ENCODE results near the gene LDB1.
A peak's percentile ranks its signal among the peaks of the same experiment; 100 is the strongest.

Gene LDB1

GRCh38 chr10:102112210-102112817, 7.9 kb downstream of the LDB1 start:
- TF ChIP-seq POLR2A (IDR thresholded peaks at IDR 0.05; ENCODE audit: low read length) (peak; percentile 94), GATA1 (IDR thresholded peaks at IDR 0.05; ENCODE audit: low read depth, low read length) (peak; percentile 78)
- peak; percentile 92 to 98 for DNase-seq

- no peak for TF ChIP-seq GATA1 (IDR thresholded peaks at IDR 0.05; ENCODE audit: low read depth, low read length)
- TF ChIP-seq POLR2A (IDR thresholded peaks at IDR 0.05; ENCODE audit: low read length) = no peak
Observed at GRCh38 chr10:102111276-102111675, 8.9 kb downstream of the LDB1 start.

GRCh38 chr10:102109166-102110116, 10.7 kb downstream of the LDB1 start:
- DNase-seq = no peak
- TF ChIP-seq POLR2A (IDR thresholded peaks at IDR 0.05; ENCODE audit: low read length) = no peak
- TF ChIP-seq GATA1 (IDR thresholded peaks at IDR 0.05; ENCODE audit: low read depth, low read length) = no peak

More at GRCh38 chr10:102111276-102111675, 8.9 kb downstream of the LDB1 start:
- DNase-seq = peak; percentile 33 to 36

GRCh38 chr10:102106998-102107397, 13.2 kb downstream of the LDB1 start:
- DNase-seq = no peak
- peak; percentile 53 for TF ChIP-seq POLR2A (IDR thresholded peaks at IDR 0.05; ENCODE audit: low read length)
- TF ChIP-seq GATA1 (IDR thresholded peaks at IDR 0.05; ENCODE audit: low read depth, low read length) = no peak

- no peak for DNase-seq
- TF ChIP-seq POLR2A (IDR thresholded peaks at IDR 0.05; ENCODE audit: low read length) = no peak
- no peak for TF ChIP-seq GATA1 (IDR thresholded peaks at IDR 0.05; ENCODE audit: low read depth, low read length)
Observed at GRCh38 chr10:102102421-102102820, 17.7 kb downstream of the LDB1 start.

GRCh38 chr10:102101152-102101551, 19.0 kb downstream of the LDB1 start:
- TF ChIP-seq GATA1 (IDR thresholded peaks at IDR 0.05; ENCODE audit: low read depth, low read length) = no peak
- no peak for TF ChIP-seq POLR2A (IDR thresholded peaks at IDR 0.05; ENCODE audit: low read length)
- DNase-seq = no peak

- TF ChIP-seq GATA1 (IDR thresholded peaks at IDR 0.05; ENCODE audit: low read depth, low read length) = no peak
- no peak for DNase-seq
Observed at GRCh38 chr10:102096449-102096848, 23.7 kb downstream of the LDB1 start.

- no peak for DNase-seq
- TF ChIP-seq GATA1 (IDR thresholded peaks at IDR 0.05; ENCODE audit: low read depth, low read length) (no peak), POLR2A (IDR thresholded peaks at IDR 0.05; ENCODE audit: low read length) (no peak)
Observed at GRCh38 chr10:102090772-102091171, 29.4 kb downstream of the LDB1 start.

- no peak for TF ChIP-seq GATA1 (IDR thresholded peaks at IDR 0.05; ENCODE audit: low read depth, low read length)
- TF ChIP-seq POLR2A (IDR thresholded peaks at IDR 0.05; ENCODE audit: low read length) = no peak
- no peak for DNase-seq
Observed at GRCh38 chr10:102086196-102086595, 34.0 kb downstream of the LDB1 start.

- DNase-seq = no peak
- no peak for TF ChIP-seq GATA1 (IDR thresholded peaks at IDR 0.05; ENCODE audit: low read depth, low read length)
- TF ChIP-seq POLR2A (IDR thresholded peaks at IDR 0.05; ENCODE audit: low read length) = no peak
Observed at GRCh38 chr10:102085336-102085735, 34.8 kb downstream of the LDB1 start.

GRCh38 chr10:102083541-102083940, 36.6 kb downstream of the LDB1 start:
- DNase-seq = peak; percentile 56 to 80
- TF ChIP-seq GATA1 (IDR thresholded peaks at IDR 0.05; ENCODE audit: low read depth, low read length) (no peak), POLR2A (IDR thresholded peaks at IDR 0.05; ENCODE audit: low read length) (no peak)

- peak; percentile 80 to 91 for DNase-seq
- no peak for TF ChIP-seq GATA1 (IDR thresholded peaks at IDR 0.05; ENCODE audit: low read depth, low read length)
- no peak for TF ChIP-seq POLR2A (IDR thresholded peaks at IDR 0.05; ENCODE audit: low read length)
Observed at GRCh38 chr10:102072673-102073527, 47.3 kb downstream of the LDB1 start.

GRCh38 chr10:102069071-102069470, 51.1 kb downstream of the LDB1 start:
- no peak for DNase-seq
- TF ChIP-seq POLR2A (IDR thresholded peaks at IDR 0.05; ENCODE audit: low read length) (no peak), GATA1 (IDR thresholded peaks at IDR 0.05; ENCODE audit: low read depth, low read length) (no peak)

- TF ChIP-seq POLR2A (IDR thresholded peaks at IDR 0.05; ENCODE audit: low read length) (no peak), GATA1 (IDR thresholded peaks at IDR 0.05; ENCODE audit: low read depth, low read length) (no peak)
- DNase-seq = peak in 1 of 2 experiments; percentile 44
Observed at GRCh38 chr10:102068216-102068615, 52.0 kb downstream of the LDB1 start.
